RWPE2 (cell line): ENCODE results near the gene PTGS1.

Source experiments
- ATAC-seq: fragments of 200-7000 bp; cut with Tn5 transposase; 3 replicates; pipeline ENCODE4 v1.9.1; 2021; ENCODE audit warnings: low read depth
- DNase-seq: peaks from one replicate; pipeline ENCODE4 v3.0.0-alpha.2; 2020; ENCODE audit warnings: low spot score
- H3K27ac ChIP-seq: fragments of 450-650 bp; 2 replicates; pipeline ENCODE4 v1.5.1; 2017; ENCODE audit warnings: mild to moderate bottlenecking; ENCODE audit not compliant: poor library complexity, severe bottlenecking
- H3K27me3 ChIP-seq: fragments of 250-450 bp; sonication (Bioruptor Pico); 2 replicates; pipeline ENCODE4 v1.5.1; 2021; ENCODE audit warnings: mild to moderate bottlenecking, moderate library complexity; ENCODE audit not compliant: insufficient read depth, poor library complexity, severe bottlenecking
- H3K36me3 ChIP-seq: fragments of 250-450 bp; sonication (Bioruptor Pico); 2 replicates; pipeline ENCODE4 v1.5.1; 2020; ENCODE audit warnings: low read depth, mild to moderate bottlenecking, moderate library complexity
- H3K4me1 ChIP-seq: fragments of 250-450 bp; sonication (Bioruptor Pico); 2 replicates; pipeline ENCODE4 v1.5.1; 2021; ENCODE audit warnings: mild to moderate bottlenecking, moderate library complexity; ENCODE audit not compliant: insufficient read depth, poor library complexity, severe bottlenecking
- H3K4me3 ChIP-seq: fragments of 250-450 bp; sonication (Bioruptor Pico); 2 replicates; pipeline ENCODE4 v1.5.1; 2021; ENCODE audit warnings: mild to moderate bottlenecking, moderate library complexity; ENCODE audit not compliant: severe bottlenecking
- H3K9me3 ChIP-seq: fragments of 250-450 bp; sonication (Bioruptor Pico); 2 replicates; pipeline ENCODE4 v1.5.1; 2021; ENCODE audit warnings: mild to moderate bottlenecking, moderate library complexity; ENCODE audit not compliant: severe bottlenecking
- CTCF ChIP-seq: fragments of 450-650 bp; IDR thresholded peaks from one replicate; pipeline ENCODE4 v1.5.1; 2017; ENCODE audit warnings: mild to moderate bottlenecking, moderate library complexity; ENCODE audit not compliant: poor library complexity, severe bottlenecking

The PTGS1 gene

GRCh38 chr9:122338536-122338935, 32.3 kb upstream of the PTGS1 start:
- no peaks in the 10 kb centered on the region for H3K9me3 ChIP-seq
- H3K27me3 ChIP-seq = no peaks in the 10 kb centered on the region
- H3K27ac ChIP-seq = no peak overlapping the region

GRCh38 chr9:122338994-122339393, 31.8 kb upstream of the PTGS1 start:
- DNase-seq = no peak

More at GRCh38 chr9:122338536-122338935, 32.3 kb upstream of the PTGS1 start:
- Histone ChIP-seq H3K4me1 (no peaks in the 10 kb centered on the region), H3K4me3 (no peak overlapping the region), H3K36me3 (no peaks in the 10 kb centered on the region)
- no peak for DNase-seq
- no peak for TF ChIP-seq CTCF
- no peak for ATAC-seq

GRCh38 chr9:122339579-122339978, 31.2 kb upstream of the PTGS1 start:
- H3K4me3 ChIP-seq = no peak overlapping the region
- no peaks in the 10 kb centered on the region for H3K27me3 ChIP-seq
- H3K27ac ChIP-seq = no peak overlapping the region
- H3K9me3 ChIP-seq = no peaks in the 10 kb centered on the region
- TF ChIP-seq CTCF = no peak
- DNase-seq = no peak
- no peak for ATAC-seq
- no peaks in the 10 kb centered on the region for H3K36me3 ChIP-seq
- H3K4me1 ChIP-seq = no peaks in the 10 kb centered on the region

More at GRCh38 chr9:122338994-122339393, 31.8 kb upstream of the PTGS1 start:
- Histone ChIP-seq H3K9me3 (no peaks in the 10 kb centered on the region), H3K27me3 (no peaks in the 10 kb centered on the region), H3K36me3 (no peaks in the 10 kb centered on the region), H3K4me3 (no peak overlapping the region), H3K27ac (no peak overlapping the region), H3K4me1 (no peaks in the 10 kb centered on the region)
- no peak for TF ChIP-seq CTCF
- ATAC-seq = no peak

GRCh38 chr9:122340161-122340560, 30.7 kb upstream of the PTGS1 start:
- no peaks in the 10 kb centered on the region for H3K4me1 ChIP-seq
- ATAC-seq (no peak), DNase-seq (no peak)

More at GRCh38 chr9:122340161-122340560, 30.7 kb upstream of the PTGS1 start:
- Histone ChIP-seq H3K9me3 (no peaks in the 10 kb centered on the region), H3K4me3 (no peak overlapping the region), H3K36me3 (no peaks in the 10 kb centered on the region), H3K27ac (no peak overlapping the region), H3K27me3 (no peaks in the 10 kb centered on the region)
- no peak for TF ChIP-seq CTCF
